HG02642 (cell line): Measurements from ENCODE around the gene GPRIN2.

ENCODE experiments used
- ATAC-seq: cut with Tn5 transposase; IDR thresholded peaks from one replicate; pipeline ENCODE4 v1.9.1; 2021; ENCODE audit warnings: mild to moderate bottlenecking; ENCODE audit not compliant: unreplicated experiment, poor library complexity

Gene GPRIN2

DNA sequence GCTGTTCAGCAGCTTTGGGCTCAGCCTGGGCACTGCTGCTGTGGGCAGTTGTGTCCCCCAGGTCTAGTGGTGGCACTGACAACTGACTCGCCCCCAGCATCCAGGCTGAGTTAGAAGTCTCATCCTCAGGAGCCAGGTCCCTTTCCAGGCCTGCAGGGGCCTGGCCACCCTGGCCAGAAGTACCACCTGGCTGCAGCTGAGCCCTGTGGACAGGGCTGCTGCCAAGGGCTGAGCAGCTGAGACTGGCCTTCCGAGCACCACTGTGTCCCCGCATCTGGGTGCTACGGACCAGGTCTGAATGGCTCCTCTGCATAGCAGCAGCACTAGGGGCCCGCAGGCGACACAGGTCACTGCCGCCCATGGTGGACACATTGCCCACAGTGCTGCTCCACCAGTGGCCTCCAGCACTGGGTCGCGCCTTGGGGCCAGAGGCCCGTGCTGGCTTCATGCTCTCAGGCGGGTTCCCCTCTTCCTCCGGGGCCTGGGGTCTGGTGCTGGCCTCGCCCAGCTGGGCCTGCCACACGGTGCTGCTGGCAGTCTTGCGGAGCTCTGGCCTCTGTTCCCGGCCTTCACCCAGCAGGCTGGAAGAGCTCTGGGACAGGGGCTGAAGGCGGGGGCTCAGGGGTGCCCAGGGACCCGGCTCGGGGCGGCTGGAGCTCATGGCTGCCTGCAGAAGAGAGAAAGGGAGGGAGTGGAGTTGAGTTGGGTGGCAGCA, 6.2 kb downstream of the GPRIN2 start:
- no peak for ATAC-seq

DNA sequence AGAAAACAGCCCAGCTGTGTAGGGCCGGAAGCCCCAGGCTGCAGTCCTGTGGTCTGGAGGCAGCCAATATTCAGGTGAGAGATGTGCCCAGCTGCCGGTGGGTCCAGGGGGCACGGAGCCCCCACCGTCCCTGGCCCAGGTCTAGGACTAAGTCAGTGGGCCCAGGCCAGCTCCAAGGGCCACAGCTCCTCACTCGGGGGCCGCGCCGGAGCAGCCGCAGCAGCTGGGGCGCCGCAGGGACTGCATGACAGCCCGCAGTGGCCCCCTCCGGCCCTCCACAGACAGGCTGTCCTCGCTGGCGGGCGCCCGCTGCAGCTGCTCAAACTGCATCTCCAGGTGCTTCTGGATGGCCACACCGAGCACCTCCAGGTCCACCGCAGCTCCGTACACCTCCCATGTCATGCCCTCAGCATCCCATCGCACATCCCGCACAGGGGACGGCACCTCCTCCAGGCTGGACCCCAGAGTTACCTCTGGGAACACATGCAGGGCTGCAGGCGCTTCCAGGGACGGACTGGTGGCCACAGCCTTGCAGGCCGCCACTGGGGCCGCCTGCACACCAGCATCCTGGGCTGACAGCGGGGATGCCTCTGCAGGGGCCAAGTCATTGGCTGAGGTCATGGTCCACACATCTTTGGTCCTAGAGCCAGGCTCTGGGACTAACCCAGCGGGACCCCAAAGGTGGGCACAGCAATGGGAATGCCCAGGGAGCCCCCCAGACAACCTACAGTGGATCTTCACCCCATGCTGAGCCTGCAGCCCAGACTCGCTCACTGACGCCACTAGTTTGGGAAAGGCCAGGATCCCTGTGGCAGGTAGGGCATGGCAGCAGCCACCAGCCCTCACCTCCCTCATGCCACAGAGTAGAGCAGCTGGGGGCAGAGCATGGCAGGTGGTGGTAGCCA, 7.0 kb downstream of the GPRIN2 start:
- no peak for ATAC-seq

DNA sequence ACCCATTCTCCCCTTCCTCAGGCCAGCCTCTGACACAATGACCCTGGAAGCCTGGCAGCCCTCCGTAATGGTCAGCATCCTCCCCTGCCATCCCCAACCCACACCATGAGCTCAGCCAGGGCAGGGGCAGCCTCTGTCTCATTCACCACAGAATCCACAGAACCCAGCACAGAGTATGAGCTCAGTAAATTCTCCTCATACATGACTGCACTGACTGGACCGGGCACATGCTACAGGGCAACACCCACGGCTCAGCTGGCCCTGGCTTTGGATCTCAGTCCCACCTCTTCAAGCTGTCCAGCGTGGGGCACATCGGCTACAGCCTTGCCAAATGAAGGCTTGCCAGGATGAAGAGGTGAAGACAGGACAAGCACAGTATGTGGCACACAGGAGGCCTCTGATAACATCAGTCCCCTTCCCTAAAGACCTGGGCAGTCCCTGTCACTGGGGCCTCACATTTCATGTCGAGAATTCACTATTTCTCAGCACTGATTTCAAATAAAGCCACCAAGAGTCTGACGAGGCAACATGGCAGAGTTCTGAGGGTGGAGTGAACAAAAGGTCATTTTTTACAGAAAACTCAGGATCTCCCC, 7.9 kb downstream of the GPRIN2 start:
- ATAC-seq: no peak

DNA sequence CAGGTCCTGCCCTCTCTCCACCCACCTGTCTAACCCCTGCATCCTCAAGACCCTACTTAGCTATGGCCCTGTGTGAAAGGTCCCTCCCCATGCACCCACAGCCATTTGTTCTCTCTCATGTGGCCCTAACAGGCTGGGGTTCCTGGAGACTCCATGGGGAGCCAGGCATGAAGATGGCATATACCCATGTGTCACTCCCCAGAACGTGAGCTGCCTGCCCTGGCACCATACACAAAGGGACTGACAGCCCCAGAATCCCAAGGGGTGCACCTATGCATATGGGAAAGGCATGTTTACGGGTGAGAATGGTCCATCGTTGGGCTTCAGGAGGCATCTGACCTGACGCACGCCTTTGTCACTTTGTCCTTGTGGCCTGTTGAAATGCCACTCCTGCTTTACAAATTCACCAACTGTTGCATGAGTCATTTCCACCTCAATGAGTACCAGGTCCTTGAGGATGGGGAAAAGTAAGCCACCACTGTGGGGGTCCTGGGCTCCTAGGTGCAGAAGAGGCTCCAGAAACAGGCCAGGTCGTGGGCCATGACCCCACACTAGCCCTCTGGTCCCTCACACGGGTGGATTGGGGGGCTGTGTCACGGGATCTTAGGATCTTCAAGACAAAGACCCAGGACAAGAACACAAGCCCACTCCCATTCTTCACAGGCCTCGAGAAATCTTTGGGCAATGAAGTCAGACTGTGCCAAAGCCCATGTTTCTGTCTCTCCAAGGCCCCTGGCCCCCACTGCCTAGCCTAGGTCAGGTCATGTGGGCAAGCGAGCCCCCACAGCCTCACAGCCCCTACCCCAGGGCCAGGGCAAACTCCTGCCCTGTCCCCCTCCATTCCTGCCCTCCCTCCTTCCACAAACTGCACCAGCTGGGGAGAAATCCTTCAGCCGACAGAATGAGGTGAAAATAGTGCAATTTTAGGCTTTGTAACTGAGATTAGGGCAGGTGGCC, 8.6 kb downstream of the GPRIN2 start:
- no peak for ATAC-seq

DNA sequence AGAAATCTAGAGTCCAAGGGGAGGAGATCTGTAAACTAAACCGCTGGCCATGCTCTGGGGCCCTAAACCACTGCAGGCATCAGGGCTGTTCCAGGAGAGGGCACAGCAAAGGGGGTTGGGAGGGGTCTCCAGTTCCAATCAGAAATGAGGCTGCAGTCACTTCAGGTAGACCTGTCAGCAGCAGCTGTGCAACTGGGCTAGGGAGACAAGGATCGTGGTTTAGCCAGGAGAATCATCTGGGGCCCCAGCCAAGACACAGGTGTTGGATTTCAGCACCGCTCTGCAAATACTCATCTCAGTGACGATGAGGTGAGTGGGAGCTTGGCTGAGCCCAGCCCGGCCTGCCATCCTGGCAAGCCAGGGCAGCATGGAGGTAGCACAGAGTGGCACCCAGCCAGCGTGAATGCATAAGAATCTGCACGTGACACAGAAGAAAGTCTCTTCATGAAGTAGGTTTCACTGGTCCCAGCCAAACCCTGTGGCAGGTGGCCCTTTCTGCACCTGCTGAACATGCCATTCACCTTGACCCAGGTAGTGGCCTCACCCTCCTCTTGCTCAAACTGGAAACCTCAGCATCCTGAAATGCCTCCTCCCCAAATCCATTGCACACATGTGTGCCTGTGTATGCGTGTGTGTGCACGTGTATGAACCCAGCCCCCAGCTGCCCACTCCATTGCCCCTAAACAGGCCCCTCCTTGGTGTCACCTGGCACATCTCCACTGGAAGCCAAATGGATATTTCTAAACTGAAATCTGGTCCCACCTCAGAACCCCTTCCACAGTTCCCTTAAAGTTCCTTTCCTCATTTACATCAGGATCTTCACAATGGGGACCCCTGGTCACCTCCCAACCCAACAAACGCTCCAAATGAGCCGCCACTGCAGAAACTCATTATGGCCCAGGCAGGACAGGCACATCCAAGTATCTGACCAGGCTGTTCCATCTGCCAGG, 9.6 kb downstream of the GPRIN2 start:
- ATAC-seq: no peak

DNA sequence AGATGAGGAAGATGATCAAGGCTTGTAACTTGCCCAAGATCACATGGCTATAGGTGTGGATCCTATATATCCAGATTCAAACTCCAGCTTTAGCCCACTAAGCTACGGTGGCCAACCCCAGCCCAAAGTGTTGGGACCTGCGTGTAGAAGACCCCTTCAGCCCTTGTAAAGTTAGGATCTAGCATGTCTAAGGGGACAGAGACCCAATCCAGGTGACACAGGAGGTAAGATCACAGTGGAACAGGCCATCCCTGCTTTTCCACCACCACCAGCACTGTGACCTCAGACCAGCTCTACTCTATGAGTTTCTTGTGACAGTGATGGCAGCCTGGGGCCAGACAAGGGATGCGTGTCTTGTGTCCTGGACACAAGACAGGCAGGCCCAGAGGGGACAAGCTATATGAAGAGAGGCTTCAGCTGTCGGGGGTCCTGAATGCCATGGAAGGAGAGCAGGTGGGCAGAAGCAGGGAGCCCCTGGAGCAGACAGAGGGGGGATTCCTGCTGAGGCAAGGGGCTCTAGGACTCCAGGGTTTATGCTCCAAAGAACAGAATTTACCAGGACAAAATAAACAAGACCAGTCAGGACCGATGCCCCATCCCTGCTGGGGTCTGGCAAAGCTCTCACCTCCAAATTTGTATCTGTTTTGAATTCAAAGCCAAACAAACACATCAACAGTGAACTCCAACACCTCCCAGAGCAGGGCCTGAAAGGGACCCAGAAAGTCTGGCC, 10.4 kb downstream of the GPRIN2 start:
- no peak for ATAC-seq

DNA sequence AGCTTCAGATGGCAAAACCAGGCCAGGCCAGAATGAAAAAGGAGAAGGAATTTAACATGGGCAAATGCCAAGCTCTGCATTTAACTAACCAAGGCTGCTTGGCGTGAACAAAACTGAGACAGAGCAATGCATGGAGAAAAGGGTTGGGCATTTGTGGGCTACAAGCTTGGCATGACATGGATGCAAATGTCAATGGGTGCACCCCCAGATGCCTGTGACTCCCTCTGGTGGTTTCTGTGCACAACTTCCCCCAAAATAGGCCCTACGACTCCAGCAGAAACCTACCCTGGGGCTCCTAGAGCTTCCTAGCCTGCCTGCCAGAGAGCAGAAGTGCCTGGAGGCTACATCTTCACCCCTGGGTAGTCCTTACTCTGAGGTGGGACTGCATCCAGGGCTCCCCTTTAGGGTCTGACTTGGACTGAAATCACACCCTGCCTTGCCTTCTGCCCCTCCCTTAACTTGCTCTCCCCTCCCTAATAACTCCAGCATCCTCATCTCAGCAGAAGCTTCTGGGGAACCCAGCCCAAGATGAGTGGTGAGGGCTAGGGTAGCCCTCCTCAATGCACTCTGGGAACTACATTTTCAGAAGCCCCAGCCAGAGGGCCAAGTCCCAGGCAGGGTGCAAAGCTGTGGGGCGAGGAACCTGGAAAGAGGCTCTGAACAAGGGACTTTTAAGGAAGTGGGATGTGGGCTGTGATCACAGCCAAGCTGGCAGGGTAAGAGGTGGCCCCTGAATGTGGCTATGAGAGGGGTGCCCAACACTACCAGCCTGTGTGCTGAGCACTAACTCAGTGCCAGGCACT, 11.3 kb downstream of the GPRIN2 start:
- no peak for ATAC-seq

DNA sequence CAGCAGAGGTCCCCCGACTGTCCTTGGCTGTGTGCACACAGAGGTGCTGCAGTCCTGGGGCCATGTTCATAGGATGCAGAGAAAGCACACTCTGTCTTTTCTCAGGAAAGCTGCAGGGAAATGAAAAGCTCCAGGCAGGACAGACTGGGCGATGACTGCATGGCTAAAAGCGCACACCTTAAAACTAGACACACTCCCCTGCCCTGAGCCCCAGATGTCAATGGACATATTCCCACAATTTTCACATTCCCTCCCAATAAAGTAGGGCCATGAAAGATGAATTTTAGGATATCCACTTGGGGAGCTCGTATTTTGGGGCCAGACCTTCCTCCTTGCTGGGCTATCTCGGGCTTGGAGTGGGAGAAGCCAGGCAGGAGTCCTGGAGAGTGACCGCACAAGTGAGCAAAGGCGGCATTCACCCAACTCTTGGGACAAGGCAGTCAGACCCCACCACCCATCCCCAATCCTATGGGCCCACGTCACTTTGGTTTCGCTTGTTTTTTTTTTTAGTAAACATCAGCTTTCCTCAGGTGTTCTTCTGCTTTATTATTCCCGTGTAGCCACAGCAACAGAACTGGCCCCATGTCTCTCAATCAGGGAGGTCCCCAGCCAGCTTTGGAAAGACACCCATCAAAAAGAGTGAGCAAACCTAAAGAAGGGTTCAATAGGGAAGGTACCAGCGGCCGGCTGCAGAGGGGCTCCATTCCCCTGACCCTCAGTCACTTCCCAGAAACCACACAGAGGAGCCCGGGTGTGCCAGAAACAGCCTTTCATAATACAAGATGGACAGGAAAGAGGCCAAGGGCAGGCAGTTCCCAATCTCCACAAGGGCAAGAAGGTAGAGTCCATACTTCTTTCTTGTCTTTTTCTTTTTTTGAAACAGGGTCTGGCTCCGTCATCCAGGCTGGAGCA, 12.7 kb downstream of the GPRIN2 start:
- no peak for ATAC-seq

DNA sequence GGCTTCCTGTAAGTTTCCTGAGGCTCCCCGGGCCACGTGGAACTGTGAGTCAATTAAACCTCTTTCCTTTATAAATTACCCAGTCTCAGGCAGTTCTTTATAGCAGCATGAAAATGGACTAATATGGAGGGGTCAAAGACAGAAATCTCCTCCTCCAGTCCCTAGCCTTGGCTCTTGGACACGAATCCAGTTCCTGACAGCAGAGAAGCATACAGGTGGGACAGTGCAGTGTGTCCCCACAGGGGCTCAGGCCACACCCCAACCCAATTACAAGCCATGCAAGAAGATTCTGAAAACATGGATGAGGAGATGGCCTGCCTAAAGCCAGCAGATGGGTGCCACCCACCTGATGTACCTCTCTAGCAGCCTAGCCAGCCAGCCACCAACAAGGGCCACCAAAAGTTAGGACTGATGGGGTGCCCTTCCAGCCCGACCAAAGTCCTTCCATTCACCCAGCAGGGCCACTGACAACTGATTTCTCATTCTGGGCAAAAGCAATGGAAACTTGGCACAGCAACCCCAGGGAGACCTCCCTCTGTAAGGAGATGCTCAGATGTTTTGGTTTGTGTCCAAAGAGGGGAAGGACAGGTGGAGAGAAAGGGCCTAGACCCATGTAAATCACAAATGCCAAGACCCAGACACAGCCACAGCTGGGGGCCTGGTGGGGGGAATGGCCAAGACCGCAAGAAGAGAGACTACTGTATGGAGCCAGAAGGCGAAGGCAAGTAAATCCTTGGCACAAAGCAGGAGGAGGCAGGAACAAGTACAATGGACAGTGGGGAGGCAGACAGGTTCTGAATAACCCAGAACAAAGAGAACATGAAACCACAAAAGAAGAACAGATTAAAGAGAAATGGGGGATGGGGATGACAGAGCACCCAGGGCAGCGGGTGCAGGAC, 13.6 kb downstream of the GPRIN2 start:
- no peak for ATAC-seq

DNA sequence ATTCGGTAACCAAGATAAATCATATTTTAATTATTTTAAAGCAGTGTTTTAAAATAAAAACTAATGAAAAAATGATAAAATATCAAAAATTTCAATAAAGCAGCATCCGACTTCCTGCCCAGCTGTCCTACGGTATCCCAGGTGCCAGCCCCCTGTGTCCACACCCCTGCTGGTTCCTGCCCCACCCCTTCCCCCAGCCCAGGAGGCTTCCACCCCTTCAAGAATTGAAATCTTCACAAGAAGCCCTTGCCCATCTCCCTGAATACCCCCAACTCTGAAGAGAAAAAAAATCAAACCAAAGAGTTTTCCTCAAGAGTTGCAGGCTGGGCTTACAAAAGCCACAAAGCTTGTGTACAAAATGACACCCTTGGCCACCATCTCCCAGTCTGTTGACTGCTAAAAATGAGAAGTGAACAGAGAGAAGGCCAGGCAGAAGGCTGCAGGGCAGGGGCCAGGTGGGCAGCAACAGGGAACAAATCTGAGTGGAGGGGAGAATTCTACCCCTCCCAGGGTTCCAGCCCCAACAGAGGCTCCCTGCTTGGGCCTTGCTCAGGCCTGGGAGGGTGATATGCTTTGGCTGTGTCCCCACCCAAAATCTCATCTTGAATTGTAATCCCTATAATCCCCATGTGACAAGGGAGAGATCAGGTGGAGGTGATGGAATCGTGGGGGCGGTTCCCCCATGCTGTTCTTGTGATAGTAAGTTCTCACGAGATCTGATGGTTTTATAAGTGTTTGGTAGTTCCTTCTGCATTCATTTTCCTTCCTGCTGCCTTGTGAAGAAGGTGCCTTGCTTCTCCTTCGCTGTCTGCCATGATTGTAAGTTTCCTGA, 14.5 kb downstream of the GPRIN2 start:
- no peak for ATAC-seq

DNA sequence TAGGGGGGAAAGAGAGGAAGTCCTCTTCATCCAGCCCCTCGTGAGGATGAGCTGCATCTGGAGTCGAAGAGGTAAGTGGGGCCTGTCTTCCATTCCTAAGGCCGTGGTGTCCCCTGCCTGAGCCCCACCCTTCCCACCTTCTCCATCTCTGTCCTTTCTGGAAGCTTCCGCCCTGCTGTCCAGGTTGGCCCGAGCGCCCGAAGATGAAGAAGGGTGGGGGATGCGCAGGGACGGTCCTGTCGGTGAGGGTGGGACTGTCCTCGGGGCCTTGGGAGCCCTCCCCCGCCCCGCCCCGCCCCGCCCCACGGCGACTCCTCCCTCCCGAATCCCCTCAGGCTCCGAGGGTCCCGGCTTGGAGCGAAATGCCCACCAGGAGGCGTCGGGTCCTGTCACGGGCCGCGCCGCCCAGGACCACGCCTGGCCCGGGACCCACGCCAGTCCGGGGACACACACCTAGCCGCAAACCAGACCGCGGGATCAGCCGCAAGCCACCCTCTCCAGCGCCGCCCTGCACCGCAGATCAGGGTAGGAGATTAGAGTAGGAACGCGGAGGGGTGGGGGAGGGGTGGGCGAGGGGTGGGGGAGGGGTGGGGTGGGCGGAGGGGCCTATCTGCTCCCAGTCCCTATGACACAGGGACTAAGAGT, 15.3 kb downstream of the GPRIN2 start:
- ATAC-seq: no peak

DNA sequence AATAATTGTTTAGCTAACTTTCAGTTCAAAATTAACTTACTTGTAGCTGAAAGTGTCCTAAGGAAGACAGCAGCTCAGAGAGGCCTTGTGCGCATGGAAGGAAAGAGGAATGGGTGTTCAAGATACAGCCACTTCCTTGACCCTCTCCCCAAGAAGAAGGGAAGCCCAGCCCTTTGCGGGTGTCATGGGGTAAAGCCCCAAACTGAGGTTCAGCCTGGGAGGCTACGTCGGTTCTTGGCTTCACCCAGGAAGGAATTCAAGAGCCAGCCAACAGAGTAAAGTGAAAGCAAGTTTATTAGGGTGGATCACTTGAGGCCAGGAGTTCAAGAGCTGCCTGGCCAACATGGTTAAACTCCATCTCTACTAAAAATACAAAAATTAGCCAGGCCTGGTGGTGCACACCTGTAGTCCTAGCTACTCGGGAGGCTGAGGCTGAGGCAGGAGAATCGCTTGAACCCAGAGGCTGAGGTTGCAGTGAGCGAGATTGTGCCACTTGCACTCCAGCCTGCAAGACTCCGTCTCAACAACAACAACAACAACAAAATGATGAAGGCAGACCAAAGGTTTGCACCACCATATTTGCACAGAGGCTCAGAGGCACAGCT, 15.9 kb downstream of the GPRIN2 start:
- ATAC-seq: no peak

DNA sequence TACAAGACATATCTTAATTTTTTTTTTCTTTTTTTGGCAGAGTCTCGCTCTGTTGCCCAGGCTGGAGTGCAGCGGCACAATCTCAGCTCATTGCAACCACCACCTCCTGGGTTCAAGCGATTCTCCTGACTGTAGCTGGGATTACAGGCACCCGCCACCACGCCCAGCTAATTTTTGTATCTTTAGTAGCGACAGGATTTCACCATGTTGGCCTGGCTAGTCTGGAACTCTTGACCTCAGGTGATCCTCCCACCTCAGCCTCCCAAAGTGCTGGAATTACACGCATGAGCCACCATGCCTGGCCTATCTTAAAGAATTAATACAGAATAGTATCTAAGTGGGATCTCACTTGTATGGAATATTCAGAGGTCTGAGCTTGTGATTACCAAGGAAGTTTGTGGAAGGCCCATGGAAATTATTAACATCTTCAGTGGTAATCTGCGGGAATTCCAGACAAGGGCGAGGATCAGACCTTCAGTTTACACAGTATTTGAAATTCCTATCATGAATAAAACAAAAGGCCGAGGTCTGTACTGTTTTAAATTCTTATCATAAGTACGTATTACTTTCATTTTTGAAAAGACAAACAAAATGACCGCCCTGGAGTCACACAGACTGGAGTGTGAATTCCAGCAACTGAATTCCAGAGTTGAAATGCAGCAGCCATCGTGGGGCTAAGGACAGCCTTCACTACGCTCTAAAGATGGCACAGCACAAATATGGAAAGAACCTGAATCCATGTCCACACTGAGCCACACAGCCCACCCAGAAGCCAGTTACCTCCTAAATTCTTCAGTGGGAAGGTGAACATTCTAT, 16.7 kb downstream of the GPRIN2 start:
- ATAC-seq: no peak
